Stimulated activated CD8-positive, alpha-beta memory T cell treated with anti-CD3 and anti-CD28 coated beads, Interleukin-2, amount 100 ng/mL, for 48 hours (primary cell): ENCODE data around the gene PGK2.

Experiments used
- DNase-seq, 2 donors: peaks; one replicate each; pipeline ENCODE4 v3.0.0-alpha.2; 2020; ENCODE audit warnings: low read depth in 2 of 2

The PGK2 gene

DNA sequence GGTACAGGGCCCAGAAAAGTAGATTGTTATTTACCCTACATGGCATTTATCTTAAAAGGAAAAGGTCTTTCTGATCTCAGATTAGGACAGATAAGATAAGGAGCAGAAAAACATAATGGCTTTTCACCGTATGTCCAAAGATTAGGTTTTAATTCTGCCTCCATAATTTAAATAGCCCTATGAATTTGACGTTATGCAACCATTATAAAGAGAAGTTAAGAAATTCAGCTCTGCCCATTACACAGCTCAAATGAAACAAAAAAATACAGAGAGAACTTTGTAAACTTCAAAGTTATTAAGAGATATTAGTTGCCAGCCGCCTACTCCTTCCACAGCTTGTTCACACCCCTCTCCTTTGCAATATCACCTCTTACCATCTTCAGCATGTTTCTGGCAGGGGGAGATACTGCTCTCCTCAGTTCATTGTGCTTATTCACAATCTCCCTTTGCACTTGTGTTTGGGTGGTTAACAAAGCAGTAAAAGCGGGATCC is 51.0 kb downstream of the PGK2 start:
- DNase-seq, result no peak
